NB4 (cell line): ENCODE measurements around the gene TNFRSF14.

ENCODE experiments used
- TF ChIP-seq, protein P1 (sequence below): IDR thresholded peaks from one replicate; pipeline ENCODE4 v1.5.1; 2012; ENCODE audit warnings: low read depth, low read length
- TF ChIP-seq, protein P2 (sequence below): IDR thresholded peaks from 2 replicates; pipeline ENCODE4 v1.6.1; 2011; ENCODE audit warnings: low read depth, low read length

DNA sequence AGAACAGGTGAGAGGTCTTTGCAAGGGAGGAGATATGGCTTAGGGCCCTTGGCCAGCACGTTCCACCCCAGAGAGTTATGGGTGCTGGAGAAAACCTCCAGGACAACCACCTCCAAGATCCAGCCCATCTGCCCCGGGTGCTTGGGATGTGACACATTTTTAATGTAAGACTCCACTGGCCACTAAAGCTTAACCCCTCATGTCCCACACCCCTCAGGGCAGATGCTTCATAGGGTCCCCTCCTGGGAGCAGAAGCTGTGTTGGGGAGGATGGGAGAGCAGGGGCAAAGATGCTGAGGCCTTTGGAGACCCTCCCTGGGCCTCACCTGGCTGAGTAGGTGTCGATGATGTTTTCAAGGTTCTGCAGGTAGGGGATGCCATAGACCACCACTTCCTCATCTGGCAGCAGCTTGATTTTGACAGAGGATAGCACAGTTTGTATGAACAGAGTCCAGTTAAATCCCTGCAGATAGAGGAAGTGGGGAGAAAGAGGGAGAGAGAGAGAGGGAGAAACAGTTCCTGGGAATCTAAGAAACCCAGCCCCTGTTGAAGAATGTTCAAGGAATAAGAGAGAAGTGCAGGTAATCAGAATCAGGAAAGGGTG is 42.3 kb downstream of the TNFRSF14 start:
- TF ChIP-seq, protein P1, sequence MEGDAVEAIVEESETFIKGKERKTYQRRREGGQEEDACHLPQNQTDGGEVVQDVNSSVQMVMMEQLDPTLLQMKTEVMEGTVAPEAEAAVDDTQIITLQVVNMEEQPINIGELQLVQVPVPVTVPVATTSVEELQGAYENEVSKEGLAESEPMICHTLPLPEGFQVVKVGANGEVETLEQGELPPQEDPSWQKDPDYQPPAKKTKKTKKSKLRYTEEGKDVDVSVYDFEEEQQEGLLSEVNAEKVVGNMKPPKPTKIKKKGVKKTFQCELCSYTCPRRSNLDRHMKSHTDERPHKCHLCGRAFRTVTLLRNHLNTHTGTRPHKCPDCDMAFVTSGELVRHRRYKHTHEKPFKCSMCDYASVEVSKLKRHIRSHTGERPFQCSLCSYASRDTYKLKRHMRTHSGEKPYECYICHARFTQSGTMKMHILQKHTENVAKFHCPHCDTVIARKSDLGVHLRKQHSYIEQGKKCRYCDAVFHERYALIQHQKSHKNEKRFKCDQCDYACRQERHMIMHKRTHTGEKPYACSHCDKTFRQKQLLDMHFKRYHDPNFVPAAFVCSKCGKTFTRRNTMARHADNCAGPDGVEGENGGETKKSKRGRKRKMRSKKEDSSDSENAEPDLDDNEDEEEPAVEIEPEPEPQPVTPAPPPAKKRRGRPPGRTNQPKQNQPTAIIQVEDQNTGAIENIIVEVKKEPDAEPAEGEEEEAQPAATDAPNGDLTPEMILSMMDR, result no peak
- TF ChIP-seq, protein P2, sequence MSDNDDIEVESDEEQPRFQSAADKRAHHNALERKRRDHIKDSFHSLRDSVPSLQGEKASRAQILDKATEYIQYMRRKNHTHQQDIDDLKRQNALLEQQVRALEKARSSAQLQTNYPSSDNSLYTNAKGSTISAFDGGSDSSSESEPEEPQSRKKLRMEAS, result no peak
